ENCODE data around the gene JMJD7.

JMJD7 gene

GRCh38 chr15:41832208-41832607 lies 4.3 kb downstream of the JMJD7 start:
- no peak overlapping the region for H3K4me3 ChIP-seq (ENCODE audit: control insufficient read depth, low read depth, low read length)
- DNase-seq (ENCODE audit: low read depth), result no peak
- TF ChIP-seq, protein P1, sequence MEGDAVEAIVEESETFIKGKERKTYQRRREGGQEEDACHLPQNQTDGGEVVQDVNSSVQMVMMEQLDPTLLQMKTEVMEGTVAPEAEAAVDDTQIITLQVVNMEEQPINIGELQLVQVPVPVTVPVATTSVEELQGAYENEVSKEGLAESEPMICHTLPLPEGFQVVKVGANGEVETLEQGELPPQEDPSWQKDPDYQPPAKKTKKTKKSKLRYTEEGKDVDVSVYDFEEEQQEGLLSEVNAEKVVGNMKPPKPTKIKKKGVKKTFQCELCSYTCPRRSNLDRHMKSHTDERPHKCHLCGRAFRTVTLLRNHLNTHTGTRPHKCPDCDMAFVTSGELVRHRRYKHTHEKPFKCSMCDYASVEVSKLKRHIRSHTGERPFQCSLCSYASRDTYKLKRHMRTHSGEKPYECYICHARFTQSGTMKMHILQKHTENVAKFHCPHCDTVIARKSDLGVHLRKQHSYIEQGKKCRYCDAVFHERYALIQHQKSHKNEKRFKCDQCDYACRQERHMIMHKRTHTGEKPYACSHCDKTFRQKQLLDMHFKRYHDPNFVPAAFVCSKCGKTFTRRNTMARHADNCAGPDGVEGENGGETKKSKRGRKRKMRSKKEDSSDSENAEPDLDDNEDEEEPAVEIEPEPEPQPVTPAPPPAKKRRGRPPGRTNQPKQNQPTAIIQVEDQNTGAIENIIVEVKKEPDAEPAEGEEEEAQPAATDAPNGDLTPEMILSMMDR (IDR thresholded peaks at IDR 0.05; ENCODE audit: control insufficient read depth, insufficient read depth, low read depth, low read length, missing control alignments), result no peak

GRCh38 chr15:41832875-41833274 lies 5.0 kb downstream of the JMJD7 start:
- no peak overlapping the region for H3K4me3 ChIP-seq (ENCODE audit: control insufficient read depth, low read depth, low read length)
- DNase-seq (ENCODE audit: low read depth), result no peak
- TF ChIP-seq, protein P1 (IDR thresholded peaks at IDR 0.05; ENCODE audit: control insufficient read depth, insufficient read depth, low read depth, low read length, missing control alignments), result no peak

- TF ChIP-seq, protein P1 (IDR thresholded peaks at IDR 0.05; ENCODE audit: control insufficient read depth, insufficient read depth, low read depth, low read length, missing control alignments), result no peak
- DNase-seq (ENCODE audit: low read depth), result no peak
- no peak overlapping the region for H3K4me3 ChIP-seq (ENCODE audit: control insufficient read depth, low read depth, low read length)
Measured at GRCh38 chr15:41834096-41834495, 6.2 kb downstream of the JMJD7 start.

DNA sequence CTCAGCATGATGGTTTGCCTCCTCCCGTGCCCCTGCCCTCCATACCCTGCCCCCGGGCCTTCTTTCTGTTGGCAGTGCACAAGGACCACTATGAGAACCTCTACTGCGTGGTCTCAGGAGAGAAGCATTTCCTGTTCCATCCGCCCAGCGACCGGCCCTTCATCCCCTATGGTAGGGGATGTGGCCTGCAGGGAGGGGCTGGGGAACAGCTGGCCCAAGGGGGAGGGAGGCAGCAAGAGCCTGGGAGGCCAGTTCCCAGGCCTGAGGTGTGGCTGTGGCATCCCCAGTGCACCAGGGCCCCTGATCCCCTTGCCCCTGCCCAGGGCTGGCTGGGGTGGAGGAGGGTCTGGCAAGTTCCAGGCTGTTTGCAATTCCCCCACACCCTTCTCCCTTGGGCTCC lies 8.2 kb downstream of the JMJD7 start:
- no peak overlapping the region for H3K4me3 ChIP-seq (ENCODE audit: control insufficient read depth, low read depth, low read length)
- TF ChIP-seq, protein P1 (IDR thresholded peaks at IDR 0.05; ENCODE audit: control insufficient read depth, insufficient read depth, low read depth, low read length, missing control alignments), result no peak
- DNase-seq (ENCODE audit: low read depth), result no peak

DNA sequence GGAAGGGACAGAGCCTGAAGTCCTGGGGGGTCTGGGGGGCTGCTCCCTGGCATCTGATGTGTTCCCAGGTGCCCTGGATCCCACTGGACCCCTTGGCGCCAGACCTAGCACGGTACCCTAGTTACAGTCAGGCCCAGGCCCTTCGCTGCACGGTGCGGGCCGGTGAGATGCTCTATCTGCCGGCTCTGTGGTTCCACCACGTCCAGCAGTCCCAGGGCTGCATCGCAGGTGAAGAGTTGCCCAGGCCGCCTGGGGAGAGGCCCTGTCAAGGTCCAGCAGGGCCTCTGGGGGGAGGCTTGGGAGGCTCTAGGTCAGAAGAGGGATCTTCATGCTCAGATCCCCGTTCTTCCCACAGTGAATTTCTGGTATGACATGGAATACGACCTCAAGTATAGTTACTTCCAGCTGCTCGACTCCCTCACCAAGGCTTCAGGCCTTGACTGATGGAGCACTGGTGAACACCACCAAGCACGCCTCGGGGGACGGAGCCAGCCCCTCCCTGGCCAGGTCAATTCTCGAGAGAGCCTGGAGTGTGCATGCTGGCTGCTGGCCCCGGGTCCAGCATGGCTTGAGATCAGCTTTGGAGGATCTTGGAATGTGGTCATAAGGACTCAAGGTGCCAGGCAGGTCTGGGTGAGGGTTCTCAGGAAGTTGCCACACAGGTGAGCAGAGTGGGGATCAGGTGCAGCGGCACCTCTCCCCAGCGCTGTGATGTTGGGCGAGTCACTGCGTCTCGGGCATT lies 9.0 kb downstream of the JMJD7 start:
- DNase-seq (ENCODE audit: low read depth), result no peak
- TF ChIP-seq, protein P1 (IDR thresholded peaks at IDR 0.05; ENCODE audit: control insufficient read depth, insufficient read depth, low read depth, low read length, missing control alignments), result no peak
- H3K4me3 ChIP-seq (ENCODE audit: control insufficient read depth, low read depth, low read length), result no peak overlapping the region

DNA sequence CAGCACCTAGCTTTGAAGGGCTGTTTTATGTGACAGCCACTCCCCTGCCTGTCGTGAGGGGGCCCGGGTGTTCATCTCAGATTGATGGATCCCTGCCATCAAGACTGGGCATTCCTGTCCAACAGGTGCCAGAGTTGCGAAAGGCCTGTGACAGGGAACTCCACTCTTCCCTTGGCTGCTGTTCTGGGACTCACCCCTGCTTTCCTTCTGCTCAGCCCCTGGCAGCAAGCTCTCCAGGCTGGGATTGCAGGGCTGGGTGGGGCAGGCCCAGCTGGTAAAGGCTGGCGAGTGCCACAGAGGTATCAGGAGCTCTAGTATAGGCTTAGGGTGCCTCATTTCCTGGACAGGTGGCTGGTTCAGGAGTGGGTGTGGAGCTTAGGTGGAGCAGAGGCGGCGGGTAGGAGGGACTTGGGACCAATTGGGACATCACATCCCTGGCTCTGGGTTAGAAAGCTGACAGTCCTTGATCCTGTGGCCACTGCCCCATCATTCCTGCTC lies 10.6 kb downstream of the JMJD7 start, which contains the start of gene PLA2G4B:
PLA2G4B (plus strand) TSS at position 448 of the 498 bp plus-strand sequence. CDS start 67 bp downstream, outside the sequence.
- H3K4me3 ChIP-seq (ENCODE audit: control insufficient read depth, low read depth, low read length), result no peak within 1 kb of the TSS
- TF ChIP-seq, protein P1 (IDR thresholded peaks at IDR 0.05; ENCODE audit: control insufficient read depth, insufficient read depth, low read depth, low read length, missing control alignments), result no peak
- DNase-seq (ENCODE audit: low read depth), result no peak

Measured in AG09309 (cell line).